A673 (cell line): Measurements from ENCODE around the gene CLDN34. TPM values are rescaled to one million over a fixed set of nuclear protein-coding genes. Genes with fewer than 3 reads are reported as not detected.
A peak's percentile ranks its signal among the peaks of the same experiment; 100 is the strongest.

Experiments used
- BruUV-seq: library from RNA; stranded (reverse); fragments of 400-500 nt; replicated peaks from 2 replicates; lab custom pipeline; 2021; lab: Mats Ljungman, UMichigan
- CTCF ChIA-PET: fragments of 300-600 bp; sonication (Branson Sonifier 250); formaldehyde crosslinking; loops from one replicate; lab custom pipeline; 2022; ENCODE audit warnings: antibody characterized with exemption; lab: Charles Lee
- POLR2A ChIA-PET: fragments of 300-600 bp; sonication (Branson Sonifier 250); formaldehyde crosslinking; loops from one replicate; lab custom pipeline; 2022; ENCODE audit warnings: antibody characterized with exemption; ENCODE audit not compliant: low non-redundant PET; lab: Charles Lee
- DNase-seq: peaks from one replicate; pipeline ENCODE4 v3.0.0-alpha.2; 2015; ENCODE audit warnings: low spot score
- H3K27ac ChIP-seq: fragments of 200-600 bp; sonication (generic); 2 replicates; pipeline ENCODE4 v1.5.1; 2016; ENCODE audit warnings: mixed run types, low read depth, mild to moderate bottlenecking, mixed read lengths, antibody characterized with exemption, low read length; ENCODE audit not compliant: poor library complexity, severe bottlenecking
- H3K27me3 ChIP-seq: fragments of 200-600 bp; sonication (generic); replicated peaks from 2 replicates; pipeline ENCODE4 v1.6.1; 2017; ENCODE audit warnings: mixed run types, low read depth, mild to moderate bottlenecking, mixed read lengths, antibody characterized with exemption, low read length; ENCODE audit not compliant: insufficient read depth, poor library complexity
- H3K36me3 ChIP-seq: fragments of 200-600 bp; sonication (generic); 2 replicates; pipeline ENCODE4 v1.6.1; 2016; ENCODE audit warnings: mixed run types, mild to moderate bottlenecking, mixed read lengths, antibody characterized with exemption, low read length; ENCODE audit not compliant: insufficient read depth, poor library complexity, severe bottlenecking
- H3K4me1 ChIP-seq: fragments of 200-600 bp; sonication (generic); 2 replicates; pipeline ENCODE4 v1.6.1; 2017; ENCODE audit warnings: mixed run types, mild to moderate bottlenecking, mixed read lengths, antibody characterized with exemption, low read length; ENCODE audit not compliant: insufficient read depth, poor library complexity, severe bottlenecking
- H3K4me3 ChIP-seq: fragments of 200-600 bp; sonication (generic); 2 replicates; pipeline ENCODE4 v1.5.1; 2016; ENCODE audit warnings: low read depth, mixed run types, mild to moderate bottlenecking, mixed read lengths, low read length; ENCODE audit not compliant: poor library complexity, severe bottlenecking
- H3K9me3 ChIP-seq: fragments of 200-600 bp; sonication (generic); 2 replicates; pipeline ENCODE4 v1.6.1; 2016; ENCODE audit warnings: mixed run types, low read depth, mild to moderate bottlenecking, mixed read lengths, antibody characterized with exemption, low read length; ENCODE audit not compliant: poor library complexity, severe bottlenecking
- EZH2 ChIP-seq: fragments of 200-600 bp; sonication (generic); IDR thresholded peaks from 2 replicates; pipeline ENCODE4 v1.6.1; 2017; ENCODE audit warnings: borderline replicate concordance, low read depth, mild to moderate bottlenecking, mixed read lengths, antibody characterized with exemption, low read length; ENCODE audit not compliant: poor library complexity, severe bottlenecking
- intact Hi-C: fragments of 100-400 bp; cut with micrococcal nuclease; formaldehyde crosslinking; loops from one replicate; pipeline ENCODE4 v1.10.0; 2022; ENCODE audit not compliant: unreplicated experiment
- total RNA-seq: library from RNA; stranded (reverse); gene quantifications from 2 replicates; pipeline ENCODE4 v1.2.3, GENCODE V29; 2021
- TF ChIP-seq, protein P1 (sequence below): fragments of 300-800, 200-600 bp; sonication (generic); conservative IDR thresholded peaks from 2 replicates; pipeline ENCODE4 v1.5.1; 2017; ENCODE audit warnings: low read depth, mild to moderate bottlenecking, antibody characterized with exemption, low read length, moderate library complexity, mixed read lengths

The CLDN34 gene
- total RNA-seq, 1 experiment from 2014 or later, result not detected

DNA sequence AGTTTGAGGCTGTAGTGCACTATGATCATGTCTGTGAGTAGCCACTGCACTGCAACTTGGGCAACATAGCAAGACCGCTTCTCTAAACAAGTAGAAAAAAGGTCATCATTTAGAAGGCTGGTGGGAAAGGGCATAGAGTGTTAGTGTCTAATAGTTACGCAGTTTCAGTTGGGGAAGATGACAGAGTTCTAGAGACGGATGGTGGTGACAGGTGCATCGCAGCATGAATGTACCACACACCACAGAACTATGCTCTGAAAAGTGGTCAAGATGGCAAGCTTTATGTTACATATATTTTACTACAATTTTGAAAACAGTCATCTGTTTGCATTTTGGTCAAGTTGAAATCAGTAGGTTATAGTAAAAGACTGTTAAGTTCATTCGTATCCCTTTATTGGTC, 23.7 kb upstream of the CLDN34 start:
- Histone ChIP-seq H3K36me3 (no peaks in the 10 kb centered on the region), H3K27ac (no peak overlapping the region), H3K4me1 (no peaks in the 10 kb centered on the region), H3K27me3 (no peaks in the 10 kb centered on the region), H3K9me3 (no peaks in the 10 kb centered on the region), H3K4me3 (no peak overlapping the region)
- no TSS peak for BruUV-seq
- intact Hi-C loops, result no loop called here
- no peak for TF ChIP-seq EZH2
- TF ChIP-seq, protein P1, sequence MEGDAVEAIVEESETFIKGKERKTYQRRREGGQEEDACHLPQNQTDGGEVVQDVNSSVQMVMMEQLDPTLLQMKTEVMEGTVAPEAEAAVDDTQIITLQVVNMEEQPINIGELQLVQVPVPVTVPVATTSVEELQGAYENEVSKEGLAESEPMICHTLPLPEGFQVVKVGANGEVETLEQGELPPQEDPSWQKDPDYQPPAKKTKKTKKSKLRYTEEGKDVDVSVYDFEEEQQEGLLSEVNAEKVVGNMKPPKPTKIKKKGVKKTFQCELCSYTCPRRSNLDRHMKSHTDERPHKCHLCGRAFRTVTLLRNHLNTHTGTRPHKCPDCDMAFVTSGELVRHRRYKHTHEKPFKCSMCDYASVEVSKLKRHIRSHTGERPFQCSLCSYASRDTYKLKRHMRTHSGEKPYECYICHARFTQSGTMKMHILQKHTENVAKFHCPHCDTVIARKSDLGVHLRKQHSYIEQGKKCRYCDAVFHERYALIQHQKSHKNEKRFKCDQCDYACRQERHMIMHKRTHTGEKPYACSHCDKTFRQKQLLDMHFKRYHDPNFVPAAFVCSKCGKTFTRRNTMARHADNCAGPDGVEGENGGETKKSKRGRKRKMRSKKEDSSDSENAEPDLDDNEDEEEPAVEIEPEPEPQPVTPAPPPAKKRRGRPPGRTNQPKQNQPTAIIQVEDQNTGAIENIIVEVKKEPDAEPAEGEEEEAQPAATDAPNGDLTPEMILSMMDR, result no peak
- DNase-seq, result no peak
- ChIA-PET CTCF (no interaction called here), POLR2A (no interaction called here)

DNA sequence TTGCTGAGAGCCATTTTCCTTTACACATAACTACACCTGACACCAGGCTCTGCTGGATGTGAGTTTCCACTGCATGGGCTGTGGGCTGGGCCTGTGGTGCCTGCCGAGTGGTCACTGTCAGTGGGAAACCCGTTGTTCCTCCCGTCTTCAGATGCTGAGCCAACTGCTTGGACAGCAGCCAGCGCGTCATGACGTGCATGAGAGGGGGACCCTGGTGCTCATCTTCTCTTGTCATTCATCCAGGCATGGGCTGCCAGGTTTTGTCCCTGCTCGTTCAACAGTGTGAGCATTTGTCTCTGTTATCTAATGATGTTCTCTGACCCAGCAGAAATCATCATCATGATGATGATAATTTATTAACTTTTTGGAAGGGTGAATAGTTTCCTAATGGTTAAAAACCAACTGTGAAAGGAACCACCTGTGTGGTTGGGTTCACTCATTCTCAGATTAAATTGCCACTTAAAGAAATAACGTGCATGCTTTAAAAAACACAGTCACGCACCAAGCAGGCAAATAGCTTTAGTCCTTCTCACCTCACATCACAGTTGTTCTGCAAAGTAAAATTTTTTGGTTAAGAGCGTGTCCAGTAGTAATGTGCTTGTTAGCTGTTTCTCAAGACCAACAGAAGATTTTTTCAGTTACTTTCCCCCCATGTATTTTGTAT, 19.9 kb upstream of the CLDN34 start:
- no TSS peak for BruUV-seq
- Histone ChIP-seq H3K4me3 (no peak overlapping the region), H3K27ac (no peak overlapping the region), H3K27me3 (no peaks in the 10 kb centered on the region), H3K4me1 (no peaks in the 10 kb centered on the region), H3K36me3 (no peaks in the 10 kb centered on the region), H3K9me3 (no peaks in the 10 kb centered on the region)
- ChIA-PET CTCF (no interaction called here), POLR2A (no interaction called here)
- intact Hi-C loops, result no loop called here
- no peak for DNase-seq
- TF ChIP-seq EZH2, result no peak
- TF ChIP-seq, protein P1, result no peak

DNA sequence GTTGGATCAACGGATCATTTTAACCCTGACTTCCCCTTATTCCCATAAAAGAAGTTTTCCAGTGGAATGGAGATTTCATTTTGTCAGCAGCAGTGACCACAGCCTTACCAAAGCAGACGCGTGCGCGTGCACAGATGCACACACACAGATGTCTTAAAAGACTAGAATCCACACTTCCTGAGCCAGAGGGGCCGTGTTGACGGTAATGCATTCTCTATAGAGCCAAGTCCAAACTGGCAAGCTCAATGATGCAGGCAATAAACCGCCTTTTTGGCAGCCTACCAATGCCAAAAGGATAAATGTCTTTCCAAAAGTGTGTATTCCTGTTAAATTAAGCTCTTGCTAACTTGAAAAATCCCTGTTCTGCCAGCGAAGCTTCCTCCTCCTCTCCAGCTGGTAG, 18.8 kb upstream of the CLDN34 start:
- Histone ChIP-seq H3K27ac (no peak overlapping the region), H3K4me3 (no peak overlapping the region), H3K9me3 (no peaks in the 10 kb centered on the region), H3K27me3 (no peaks in the 10 kb centered on the region), H3K4me1 (no peaks in the 10 kb centered on the region), H3K36me3 (no peaks in the 10 kb centered on the region)
- TF ChIP-seq, protein P1, result no peak
- TF ChIP-seq EZH2, result no peak
- CTCF ChIA-PET, result no interaction called here
- POLR2A ChIA-PET, result no interaction called here
- intact Hi-C loops, result no loop called here
- peak; percentile 32 for DNase-seq
- no TSS peak for BruUV-seq
